Astrocyte (in vitro differentiated cells and primary cell): ENCODE data around the gene POLH. TPM values are rescaled to one million over a fixed set of nuclear protein-coding genes. Genes with fewer than 3 reads are reported as not detected.
"Not testable (repeated sequence)": the region's sequence is repeated elsewhere in the genome, so short reads cannot be mapped to it uniquely, and the experiment has no call there.

Experiments
- DNase-seq: peaks from one replicate; pipeline ENCODE4 v3.0.0-alpha.2; 2010; ENCODE audit warnings: low read depth
- FAIRE-seq: peaks from 2 replicates; lab custom pipeline; 2011; peaks lifted over from hg19 to GRCh38; lab: Jason Lieb, UNC
- H2AFZ ChIP-seq: 2 replicates; pipeline ENCODE4 v1.6.0; 2012; ENCODE audit warnings: low read depth, low read length, inconsistent platforms
- H3K27ac ChIP-seq: 2 replicates; pipeline ENCODE4 v1.5.1; 2011; ENCODE audit warnings: low read depth, low read length, inconsistent platforms
- H3K27me3 ChIP-seq: 2 replicates; pipeline ENCODE4 v1.6.0; 2011; ENCODE audit warnings: low read length, inconsistent platforms; ENCODE audit not compliant: insufficient read depth
- H3K36me3 ChIP-seq: 2 replicates; pipeline ENCODE4 v1.5.1; 2011; ENCODE audit warnings: low read length, inconsistent platforms; ENCODE audit not compliant: insufficient read depth
- H3K4me1 ChIP-seq: 2 replicates; pipeline ENCODE4 v1.5.1; 2011; ENCODE audit warnings: low read length, inconsistent platforms; ENCODE audit not compliant: insufficient read depth
- H3K4me2 ChIP-seq: 2 replicates; pipeline ENCODE4 v1.6.0; 2012; ENCODE audit warnings: low read length, inconsistent platforms
- H3K4me3 ChIP-seq: 2 replicates; pipeline ENCODE4 v1.5.1; 2011; ENCODE audit warnings: low read depth, mild to moderate bottlenecking, low read length, inconsistent platforms; ENCODE audit not compliant: insufficient read depth
- H3K79me2 ChIP-seq: 2 replicates; pipeline ENCODE4 v1.6.0; 2012; ENCODE audit warnings: mild to moderate bottlenecking, low read length, inconsistent platforms; ENCODE audit not compliant: insufficient read depth
- H3K9ac ChIP-seq: 2 replicates; pipeline ENCODE4 v1.6.0; 2012; ENCODE audit warnings: mild to moderate bottlenecking, low read length, inconsistent platforms
- H3K9me3 ChIP-seq: 2 replicates; pipeline ENCODE4 v1.5.1; 2012; ENCODE audit warnings: low read depth, mild to moderate bottlenecking, low read length, inconsistent platforms; ENCODE audit not compliant: insufficient read depth
- H4K20me1 ChIP-seq: 2 replicates; pipeline ENCODE4 v1.6.0; 2012; ENCODE audit warnings: low read length, inconsistent platforms; ENCODE audit not compliant: insufficient read depth
- H3K27ac Mint-ChIP-seq: one replicate; pipeline ENCODE4 v1.8.0; 2021; ENCODE audit warnings: mild to moderate bottlenecking, mixed read lengths; ENCODE audit not compliant: unreplicated experiment
- H3K27me3 Mint-ChIP-seq: one replicate; pipeline ENCODE4 v1.8.0; 2021; ENCODE audit warnings: low read depth, mixed read lengths; ENCODE audit not compliant: unreplicated experiment
- H3K36me3 Mint-ChIP-seq: one replicate; pipeline ENCODE4 v1.8.0; 2021; ENCODE audit warnings: low read depth, mixed read lengths; ENCODE audit not compliant: unreplicated experiment
- H3K4me1 Mint-ChIP-seq: one replicate; pipeline ENCODE4 v1.8.0; 2021; ENCODE audit warnings: low read depth, mixed read lengths; ENCODE audit not compliant: unreplicated experiment
- H3K4me3 Mint-ChIP-seq: one replicate; pipeline ENCODE4 v1.8.0; 2021; ENCODE audit warnings: mild to moderate bottlenecking, moderate library complexity, mixed read lengths; ENCODE audit not compliant: unreplicated experiment
- H3K9me3 Mint-ChIP-seq: one replicate; pipeline ENCODE4 v1.8.0; 2021; ENCODE audit warnings: mild to moderate bottlenecking, mixed read lengths; ENCODE audit not compliant: unreplicated experiment
- EZH2 ChIP-seq: IDR thresholded peaks from 2 replicates; pipeline ENCODE4 v1.6.1; 2012; ENCODE audit warnings: mild to moderate bottlenecking, low read length, inconsistent platforms; ENCODE audit not compliant: insufficient read depth
- total RNA-seq: library from RNA; stranded (reverse); gene quantifications from 2 replicates; pipeline ENCODE4 v1.2.1, GENCODE V29; 2021
- TF ChIP-seq, protein P1 (sequence below): IDR thresholded peaks from 2 replicates; pipeline ENCODE4 v1.5.1; 2011; ENCODE audit warnings: low read depth, mild to moderate bottlenecking, inconsistent platforms, low read length, moderate library complexity; ENCODE audit not compliant: insufficient read depth

POLH gene
- total RNA-seq, 1 donor from 2014 or later = 58.0 TPM

DNA sequence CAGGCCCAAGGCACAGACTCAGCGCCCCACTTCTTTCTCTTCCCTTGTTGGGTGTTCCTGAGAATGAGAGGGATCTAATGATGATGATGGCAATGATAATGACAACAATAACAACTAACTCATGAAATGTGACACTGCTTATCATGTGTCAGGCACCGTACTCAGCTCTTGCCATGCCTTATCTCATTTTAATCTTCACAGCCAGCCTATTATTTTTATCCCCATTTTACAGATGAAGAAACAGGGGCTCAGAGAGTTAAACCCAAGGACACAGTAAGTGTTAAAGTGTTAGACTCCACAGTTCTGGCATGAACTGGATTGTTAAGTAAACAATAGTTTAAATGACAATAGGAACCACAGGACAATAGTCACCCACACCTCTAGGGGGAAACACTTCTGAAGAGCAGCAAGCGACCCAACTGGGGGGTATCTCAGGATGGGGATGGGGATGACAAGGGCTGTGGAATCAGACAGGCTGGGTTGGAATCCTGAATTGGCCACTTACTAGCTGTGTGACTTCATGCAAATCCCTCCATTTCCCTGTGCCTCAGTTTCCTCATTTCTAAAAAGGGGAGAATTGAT is 81.3 kb downstream of the POLH start:
- no peak overlapping the region for H3K4me2 ChIP-seq
- H4K20me1 ChIP-seq = no peaks in the 10 kb centered on the region
- Mint-ChIP-seq H3K4me3 (no peak overlapping the region), H3K9me3 (peaks cover 10% of the 10 kb centered on the region), H3K27ac (no peak overlapping the region), H3K36me3 (peaks cover 12% of the 10 kb centered on the region), H3K27me3 (no peaks in the 10 kb centered on the region), H3K4me1 (no peaks in the 10 kb centered on the region)
- H3K27ac ChIP-seq = no peak overlapping the region
- H3K36me3 ChIP-seq = no peaks in the 10 kb centered on the region
- H3K4me1 ChIP-seq = no peaks in the 10 kb centered on the region
- no peak overlapping the region for H3K9ac ChIP-seq
- H3K27me3 ChIP-seq = no peaks in the 10 kb centered on the region
- DNase-seq (no peak), FAIRE-seq (no peak)
- H2AFZ ChIP-seq = no peak overlapping the region
- TF ChIP-seq, protein P1, sequence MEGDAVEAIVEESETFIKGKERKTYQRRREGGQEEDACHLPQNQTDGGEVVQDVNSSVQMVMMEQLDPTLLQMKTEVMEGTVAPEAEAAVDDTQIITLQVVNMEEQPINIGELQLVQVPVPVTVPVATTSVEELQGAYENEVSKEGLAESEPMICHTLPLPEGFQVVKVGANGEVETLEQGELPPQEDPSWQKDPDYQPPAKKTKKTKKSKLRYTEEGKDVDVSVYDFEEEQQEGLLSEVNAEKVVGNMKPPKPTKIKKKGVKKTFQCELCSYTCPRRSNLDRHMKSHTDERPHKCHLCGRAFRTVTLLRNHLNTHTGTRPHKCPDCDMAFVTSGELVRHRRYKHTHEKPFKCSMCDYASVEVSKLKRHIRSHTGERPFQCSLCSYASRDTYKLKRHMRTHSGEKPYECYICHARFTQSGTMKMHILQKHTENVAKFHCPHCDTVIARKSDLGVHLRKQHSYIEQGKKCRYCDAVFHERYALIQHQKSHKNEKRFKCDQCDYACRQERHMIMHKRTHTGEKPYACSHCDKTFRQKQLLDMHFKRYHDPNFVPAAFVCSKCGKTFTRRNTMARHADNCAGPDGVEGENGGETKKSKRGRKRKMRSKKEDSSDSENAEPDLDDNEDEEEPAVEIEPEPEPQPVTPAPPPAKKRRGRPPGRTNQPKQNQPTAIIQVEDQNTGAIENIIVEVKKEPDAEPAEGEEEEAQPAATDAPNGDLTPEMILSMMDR = no peak
- TF ChIP-seq EZH2 = no peak
- H3K4me3 ChIP-seq = no peak overlapping the region
- H3K79me2 ChIP-seq = no peaks in the 10 kb centered on the region
- peaks cover 4% of the 10 kb centered on the region for H3K9me3 ChIP-seq

DNA sequence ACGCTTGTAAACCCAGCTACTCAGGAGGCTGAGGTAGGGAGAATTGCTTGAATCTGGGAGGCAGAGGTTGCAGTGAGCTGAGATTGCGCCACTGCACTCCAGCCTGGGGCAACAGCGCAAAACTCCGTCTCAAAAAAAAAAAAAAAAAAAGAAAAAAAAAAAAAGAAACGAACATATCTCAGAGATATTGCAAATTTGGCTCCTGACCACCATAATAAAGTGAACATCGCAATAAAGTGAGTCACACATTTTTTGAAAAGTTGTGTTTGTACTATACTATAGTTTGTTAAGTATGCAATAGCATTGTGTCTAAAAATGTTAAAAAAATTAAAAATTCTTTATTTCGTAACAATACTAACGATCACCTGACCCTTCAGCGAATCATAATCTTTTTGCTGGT is 82.2 kb downstream of the POLH start:
- no peak overlapping the region for H3K4me2 ChIP-seq
- no peak for DNase-seq
- H3K9ac ChIP-seq = no peak overlapping the region
- H2AFZ ChIP-seq = no peak overlapping the region
- no peaks in the 10 kb centered on the region for H3K4me1 ChIP-seq
- no peak for FAIRE-seq
- H3K9me3 ChIP-seq = peaks cover 4% of the 10 kb centered on the region
- peaks cover 10% of the 10 kb centered on the region for H3K9me3 Mint-ChIP-seq
- H3K4me3 ChIP-seq = no peak overlapping the region
- no peaks in the 10 kb centered on the region for H3K27me3 Mint-ChIP-seq
- H3K36me3 Mint-ChIP-seq = peaks cover 12% of the 10 kb centered on the region
- no peaks in the 10 kb centered on the region for H4K20me1 ChIP-seq
- H3K4me1 Mint-ChIP-seq = no peaks in the 10 kb centered on the region
- H3K27ac Mint-ChIP-seq = no peak overlapping the region
- H3K36me3 ChIP-seq = no peaks in the 10 kb centered on the region
- no peak overlapping the region for H3K4me3 Mint-ChIP-seq
- no peak for TF ChIP-seq EZH2
- TF ChIP-seq, protein P1 = no peak
- no peaks in the 10 kb centered on the region for H3K27me3 ChIP-seq
- no peak overlapping the region for H3K27ac ChIP-seq
- H3K79me2 ChIP-seq = no peaks in the 10 kb centered on the region

DNA sequence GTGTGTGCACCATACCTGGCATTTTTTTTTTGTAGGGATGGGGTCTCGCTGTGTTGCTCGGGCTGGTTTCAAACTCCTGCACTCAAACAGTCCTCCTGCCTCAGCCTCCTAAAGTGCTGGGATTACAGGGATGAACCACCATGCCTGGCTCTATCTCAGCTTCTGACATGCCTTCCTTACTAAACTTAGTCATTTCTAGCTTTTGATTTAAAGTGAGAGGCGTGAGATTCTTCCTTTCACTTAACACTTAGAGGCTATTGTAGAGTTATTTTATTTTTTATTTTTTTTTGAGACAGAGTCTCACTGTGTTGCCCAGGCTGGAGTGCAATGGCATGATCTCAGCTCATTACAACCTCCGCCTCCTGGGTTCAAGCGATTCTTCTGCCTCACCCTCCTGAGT is 87.0 kb downstream of the POLH start:
- not testable (repeated sequence) for H3K4me2 ChIP-seq, FAIRE-seq, H3K79me2 ChIP-seq, H3K36me3 ChIP-seq, H3K9ac ChIP-seq, H3K27me3 ChIP-seq, DNase-seq, H3K4me3 ChIP-seq, H3K36me3 Mint-ChIP-seq, H3K27ac ChIP-seq, H2AFZ ChIP-seq, H3K4me1 Mint-ChIP-seq, H3K4me3 Mint-ChIP-seq, H3K27ac Mint-ChIP-seq, H4K20me1 ChIP-seq, H3K4me1 ChIP-seq, H3K9me3 ChIP-seq, H3K27me3 Mint-ChIP-seq
- H3K9me3 Mint-ChIP-seq = peaks cover 10% of the 10 kb centered on the region

Other genes with a start within 250 kb of the POLH start
- 9.8 and 10.9 TPM in 2 replicates for gene ZNF318, start 206.5 kb upstream of the POLH start, total RNA-seq
- gene ABCC10, start 148.6 kb upstream of the POLH start, total RNA-seq = 37.2 and 40.8 TPM in 2 replicates
- 0.41 and 0.68 TPM in 2 replicates for gene DLK2, start 120.6 kb upstream of the POLH start, total RNA-seq
- 26.6 and 28.3 TPM in 2 replicates for gene TJAP1, start 98.6 kb upstream of the POLH start, total RNA-seq
- 0.30 and 0.31 TPM in 2 replicates for gene LRRC73, start 65.8 kb upstream of the POLH start, total RNA-seq
- 132 and 141 TPM in 2 replicates for gene YIPF3, start 59.3 kb upstream of the POLH start, total RNA-seq
- gene POLR1C, start 59.1 kb upstream of the POLH start, total RNA-seq = 41.8 and 46.2 TPM in 2 replicates
- 53.0 and 62.6 TPM in 2 replicates for gene XPO5, start 147 bp upstream of the POLH start, total RNA-seq
- 86.6 and 90.6 TPM in 2 replicates for gene GTPBP2, start 53.1 kb downstream of the POLH start, total RNA-seq
- gene MAD2L1BP, start 59.7 kb downstream of the POLH start, total RNA-seq = 28.0 and 32.2 TPM in 2 replicates
- gene RSPH9, start 68.9 kb downstream of the POLH start, total RNA-seq = 0.30 and 0.55 TPM in 2 replicates
- 33.5 and 38.3 TPM in 2 replicates for gene MRPS18A, start 111.6 kb downstream of the POLH start, total RNA-seq
- gene VEGFA, start 194.0 kb downstream of the POLH start, total RNA-seq = 144 and 154 TPM in 2 replicates